ENCODE results near the gene BRD3. TPM values are rescaled to one million over a fixed set of nuclear protein-coding genes. Genes with fewer than 3 reads are reported as not detected.
"Not testable (repeated sequence)": the region's sequence is repeated elsewhere in the genome, so short reads cannot be mapped to it uniquely, and the experiment has no call there.

Gene BRD3
- total RNA-seq, 1 donor from 2014 or later: 128 TPM

GRCh38 chr9:134073500-134073899, 5.7 kb upstream of the BRD3 start:
- Mint-ChIP-seq H3K36me3 (ENCODE audit: unreplicated experiment) (peaks cover 14% of the 10 kb centered on the region), H3K4me1 (ENCODE audit: low read depth, unreplicated experiment) (peaks cover 2% of the 10 kb centered on the region), H3K4me3 (ENCODE audit: unreplicated experiment) (no peak overlapping the region), H3K27ac (ENCODE audit: unreplicated experiment) (no peak overlapping the region), H3K27me3 (ENCODE audit: unreplicated experiment) (peaks cover 6% of the 10 kb centered on the region), H3K9me3 (ENCODE audit: unreplicated experiment) (peaks cover 17% of the 10 kb centered on the region)
- TF ChIP-seq CTCF (IDR thresholded peaks at IDR 0.05; ENCODE audit: partially characterized antibody, unreplicated experiment): no peak
- DNase-seq: no peak

- H3K4me1 Mint-ChIP-seq (ENCODE audit: low read depth, unreplicated experiment); DNase-seq; H3K4me3 Mint-ChIP-seq (ENCODE audit: unreplicated experiment); H3K27ac Mint-ChIP-seq (ENCODE audit: unreplicated experiment); H3K27me3 Mint-ChIP-seq (ENCODE audit: unreplicated experiment): not testable (repeated sequence)
- H3K36me3 Mint-ChIP-seq (ENCODE audit: unreplicated experiment): peaks cover 14% of the 10 kb centered on the region
- peaks cover 17% of the 10 kb centered on the region for H3K9me3 Mint-ChIP-seq (ENCODE audit: unreplicated experiment)
Measured at GRCh38 chr9:134072683-134073082, 4.9 kb upstream of the BRD3 start.

- Mint-ChIP-seq H3K4me1 (ENCODE audit: low read depth, unreplicated experiment) (peaks cover 4% of the 10 kb centered on the region), H3K27ac (ENCODE audit: unreplicated experiment) (no peak overlapping the region), H3K27me3 (ENCODE audit: unreplicated experiment) (peaks cover 11% of the 10 kb centered on the region), H3K4me3 (ENCODE audit: unreplicated experiment) (no peak overlapping the region), H3K9me3 (ENCODE audit: unreplicated experiment) (peaks cover 21% of the 10 kb centered on the region), H3K36me3 (ENCODE audit: unreplicated experiment) (peaks cover 8% of the 10 kb centered on the region)
- DNase-seq: no peak
- TF ChIP-seq CTCF (IDR thresholded peaks at IDR 0.05; ENCODE audit: partially characterized antibody, unreplicated experiment): no peak
Measured at GRCh38 chr9:134071149-134071548, 3.3 kb upstream of the BRD3 start.

GRCh38 chr9:134069480-134070399, 1.9 kb upstream of the BRD3 start:
- DNase-seq: no peak
- Mint-ChIP-seq H3K4me1 (ENCODE audit: low read depth, unreplicated experiment) (peaks cover 6% of the 10 kb centered on the region), H3K4me3 (ENCODE audit: unreplicated experiment) (no peak overlapping the region), H3K9me3 (ENCODE audit: unreplicated experiment) (peaks cover 19% of the 10 kb centered on the region), H3K36me3 (ENCODE audit: unreplicated experiment) (peaks cover 4% of the 10 kb centered on the region), H3K27me3 (ENCODE audit: unreplicated experiment) (peaks cover 13% of the 10 kb centered on the region), H3K27ac (ENCODE audit: unreplicated experiment) (no peak overlapping the region)
- no peak for TF ChIP-seq CTCF (IDR thresholded peaks at IDR 0.05; ENCODE audit: partially characterized antibody, unreplicated experiment)

- Mint-ChIP-seq H3K4me3 (ENCODE audit: unreplicated experiment) (peak overlapping the region; percentile 87), H3K9me3 (ENCODE audit: unreplicated experiment) (peaks cover 14% of the 10 kb centered on the region), H3K4me1 (ENCODE audit: low read depth, unreplicated experiment) (peaks cover 7% of the 10 kb centered on the region), H3K36me3 (ENCODE audit: unreplicated experiment) (no peaks in the 10 kb centered on the region), H3K27me3 (ENCODE audit: unreplicated experiment) (peaks cover 13% of the 10 kb centered on the region), H3K27ac (ENCODE audit: unreplicated experiment) (peak overlapping the region; percentile 82)
- DNase-seq: peak; percentile 13
- TF ChIP-seq CTCF (IDR thresholded peaks at IDR 0.05; ENCODE audit: partially characterized antibody, unreplicated experiment): no peak
Measured at GRCh38 chr9:134068744-134069479, 1.1 kb upstream of the BRD3 start.

Data from glutamatergic neuron (in vitro differentiated cells).